ENCODE results near the gene TGFBI.
"Not testable (repeated sequence)": the region's sequence is repeated elsewhere in the genome, so short reads cannot be mapped to it uniquely, and the experiment has no call there.

The TGFBI gene

DNA sequence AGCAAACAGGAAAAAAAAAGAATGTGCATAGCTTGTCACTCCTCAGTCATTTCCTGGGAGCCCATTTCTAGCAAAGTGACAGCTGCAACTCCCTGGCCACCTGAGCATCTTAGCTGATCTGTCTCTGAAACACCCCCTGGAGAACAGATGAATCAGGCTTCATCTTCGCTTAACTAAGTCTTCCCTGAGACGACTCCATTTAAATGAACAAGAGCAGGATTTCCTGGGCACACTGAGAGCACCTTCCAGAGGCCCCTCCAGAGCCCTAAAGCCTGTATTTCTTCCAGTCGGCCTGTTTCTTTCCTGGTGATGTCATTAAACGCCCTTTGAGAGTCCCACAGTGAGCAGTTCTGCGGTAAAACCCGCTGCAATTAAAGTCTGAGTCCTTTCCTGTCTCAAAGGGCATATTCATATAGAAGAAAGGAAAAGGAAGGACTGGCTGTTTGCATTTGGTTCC, 13.9 kb downstream of the TGFBI start:
- Histone ChIP-seq H3K36me3 (ENCODE audit: control insufficient read depth, insufficient read depth, low read length) (no peaks in the 10 kb centered on the region), H3K9me3 (ENCODE audit: control insufficient read depth, low read length) (no peaks in the 10 kb centered on the region), H3K4me3 (ENCODE audit: low read length) (no peak overlapping the region), H3K9ac (ENCODE audit: low read length) (no peak overlapping the region), H3K4me1 (ENCODE audit: control insufficient read depth, insufficient read depth, low read length) (peaks cover 9% of the 10 kb centered on the region), H3K27me3 (ENCODE audit: control insufficient read depth, insufficient read depth, low read length) (no peaks in the 10 kb centered on the region)

DNA sequence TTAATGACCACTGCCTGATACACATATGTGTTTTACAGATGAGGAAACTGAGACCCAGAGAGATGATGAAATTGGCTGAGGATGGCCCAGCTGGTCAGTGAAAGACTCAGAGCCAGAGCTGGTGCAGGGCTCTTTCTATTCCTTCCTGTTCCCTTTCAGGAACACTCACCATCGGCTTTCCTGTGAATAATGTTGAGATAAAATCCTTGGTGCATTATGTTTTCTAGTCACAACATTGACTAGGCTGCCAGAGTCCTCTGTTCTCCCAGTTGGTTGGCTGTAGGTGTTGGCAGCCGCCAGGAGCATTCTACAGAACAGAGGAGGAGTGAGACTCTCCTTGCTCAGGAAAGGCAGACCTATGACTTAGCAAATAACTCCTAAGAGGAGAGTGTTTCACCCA, 14.8 kb downstream of the TGFBI start:
- Histone ChIP-seq H3K4me3 (ENCODE audit: low read length) (no peak overlapping the region), H3K27me3 (ENCODE audit: control insufficient read depth, insufficient read depth, low read length) (no peaks in the 10 kb centered on the region), H3K9ac (ENCODE audit: low read length) (no peak overlapping the region), H3K4me1 (ENCODE audit: control insufficient read depth, insufficient read depth, low read length) (peaks cover 9% of the 10 kb centered on the region), H3K9me3 (ENCODE audit: control insufficient read depth, low read length) (no peaks in the 10 kb centered on the region), H3K36me3 (ENCODE audit: control insufficient read depth, insufficient read depth, low read length) (no peaks in the 10 kb centered on the region)

DNA sequence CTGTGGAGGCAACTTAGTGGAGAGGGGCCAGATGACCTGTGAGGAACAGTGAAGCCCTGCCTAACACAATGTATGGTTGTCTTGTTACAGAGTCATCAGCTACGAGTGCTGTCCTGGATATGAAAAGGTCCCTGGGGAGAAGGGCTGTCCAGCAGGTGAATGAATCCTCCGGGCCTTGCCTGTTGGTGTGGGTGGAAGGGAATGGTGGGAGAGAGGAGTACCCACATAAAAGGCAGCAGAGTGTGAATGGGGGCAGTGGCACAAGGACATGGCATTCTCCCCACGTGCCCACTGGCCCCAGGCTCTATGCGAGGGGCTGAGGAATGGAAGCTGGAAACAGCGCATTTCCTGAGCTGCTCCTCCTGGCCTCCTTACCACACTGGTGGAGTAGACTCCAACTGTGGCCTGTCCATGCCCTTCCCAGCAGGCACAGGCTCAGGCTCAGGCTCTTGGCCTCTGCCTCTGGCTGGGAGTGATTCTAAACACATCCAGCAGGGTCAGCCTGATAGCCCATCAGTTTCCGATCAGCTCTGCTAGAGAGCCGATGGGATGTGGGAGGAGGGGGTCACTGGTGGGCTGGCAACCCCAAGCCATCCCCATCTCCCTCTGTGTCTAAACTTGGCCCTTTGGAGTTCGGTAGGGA, 15.3 kb downstream of the TGFBI start:
- Histone ChIP-seq H3K27me3 (ENCODE audit: control insufficient read depth, insufficient read depth, low read length) (no peaks in the 10 kb centered on the region), H3K4me1 (ENCODE audit: control insufficient read depth, insufficient read depth, low read length) (peaks cover 9% of the 10 kb centered on the region), H3K9ac (ENCODE audit: low read length) (no peak overlapping the region), H3K4me3 (ENCODE audit: low read length) (no peak overlapping the region), H3K36me3 (ENCODE audit: control insufficient read depth, insufficient read depth, low read length) (no peaks in the 10 kb centered on the region), H3K9me3 (ENCODE audit: control insufficient read depth, low read length) (no peaks in the 10 kb centered on the region)

- H3K4me1 ChIP-seq (ENCODE audit: control insufficient read depth, insufficient read depth, low read length); H3K9me3 ChIP-seq (ENCODE audit: control insufficient read depth, low read length); H3K9ac ChIP-seq (ENCODE audit: low read length); H3K4me3 ChIP-seq (ENCODE audit: low read length); H3K27me3 ChIP-seq (ENCODE audit: control insufficient read depth, insufficient read depth, low read length); H3K36me3 ChIP-seq (ENCODE audit: control insufficient read depth, insufficient read depth, low read length): not testable (repeated sequence)
These were observed 16.2 kb downstream of the TGFBI start for GRCh38 chr5:136045026-136045425.

DNA sequence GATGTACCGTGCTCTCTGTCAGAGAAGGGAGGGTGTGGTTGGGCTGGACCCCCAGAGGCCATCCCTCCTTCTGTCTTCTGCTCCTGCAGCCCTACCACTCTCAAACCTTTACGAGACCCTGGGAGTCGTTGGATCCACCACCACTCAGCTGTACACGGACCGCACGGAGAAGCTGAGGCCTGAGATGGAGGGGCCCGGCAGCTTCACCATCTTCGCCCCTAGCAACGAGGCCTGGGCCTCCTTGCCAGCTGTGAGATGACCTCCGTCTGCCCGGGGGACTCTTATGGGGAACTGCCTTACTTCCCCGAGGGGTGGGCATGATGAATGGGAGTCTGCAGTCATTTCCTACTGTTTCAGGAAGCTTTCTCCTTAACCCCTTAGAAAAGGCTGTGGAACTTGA, 17.5 kb downstream of the TGFBI start:
- Histone ChIP-seq H3K4me1 (ENCODE audit: control insufficient read depth, insufficient read depth, low read length) (peaks cover 1% of the 10 kb centered on the region), H3K9ac (ENCODE audit: low read length) (no peak overlapping the region), H3K9me3 (ENCODE audit: control insufficient read depth, low read length) (no peaks in the 10 kb centered on the region), H3K36me3 (ENCODE audit: control insufficient read depth, insufficient read depth, low read length) (no peaks in the 10 kb centered on the region), H3K27me3 (ENCODE audit: control insufficient read depth, insufficient read depth, low read length) (no peaks in the 10 kb centered on the region), H3K4me3 (ENCODE audit: low read length) (no peak overlapping the region)

DNA sequence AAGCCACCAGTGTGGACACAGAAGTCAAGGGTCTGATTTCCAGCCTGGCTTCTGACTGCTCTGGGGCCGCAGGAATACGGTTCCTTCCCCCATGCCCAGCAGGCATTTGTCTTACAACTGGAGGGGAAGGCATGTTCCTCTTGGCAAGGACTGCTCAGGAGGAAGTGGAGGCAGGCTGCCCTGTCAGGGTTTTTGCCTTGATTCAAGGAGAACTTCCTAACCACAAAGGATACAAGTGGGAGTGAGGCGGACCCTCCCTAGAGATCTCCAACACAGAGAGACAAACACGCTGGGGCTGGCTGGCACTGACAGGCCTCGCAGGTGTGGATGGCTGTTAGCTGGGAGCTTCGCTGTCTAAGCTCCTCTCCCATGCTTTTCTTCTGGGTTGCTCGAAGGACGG, 19.1 kb downstream of the TGFBI start:
- Histone ChIP-seq H3K4me1 (ENCODE audit: control insufficient read depth, insufficient read depth, low read length) (no peaks in the 10 kb centered on the region), H3K9me3 (ENCODE audit: control insufficient read depth, low read length) (no peaks in the 10 kb centered on the region), H3K4me3 (ENCODE audit: low read length) (no peak overlapping the region), H3K27me3 (ENCODE audit: control insufficient read depth, insufficient read depth, low read length) (no peaks in the 10 kb centered on the region), H3K36me3 (ENCODE audit: control insufficient read depth, insufficient read depth, low read length) (no peaks in the 10 kb centered on the region), H3K9ac (ENCODE audit: low read length) (no peak overlapping the region)

- no peak overlapping the region for H3K9ac ChIP-seq (ENCODE audit: low read length)
- no peaks in the 10 kb centered on the region for H3K9me3 ChIP-seq (ENCODE audit: control insufficient read depth, low read length)
- H3K4me3 ChIP-seq (ENCODE audit: low read length): no peak overlapping the region
- H3K36me3 ChIP-seq (ENCODE audit: control insufficient read depth, insufficient read depth, low read length): no peaks in the 10 kb centered on the region
- no peaks in the 10 kb centered on the region for H3K27me3 ChIP-seq (ENCODE audit: control insufficient read depth, insufficient read depth, low read length)
- H3K4me1 ChIP-seq (ENCODE audit: control insufficient read depth, insufficient read depth, low read length): peaks cover 11% of the 10 kb centered on the region
These were observed 20.2 kb downstream of the TGFBI start for GRCh38 chr5:136048966-136049365.

GRCh38 chr5:136051486-136052220, 22.9 kb downstream of the TGFBI start:
- H3K4me1 ChIP-seq (ENCODE audit: control insufficient read depth, insufficient read depth, low read length): peaks cover 14% of the 10 kb centered on the region
- no peaks in the 10 kb centered on the region for H3K36me3 ChIP-seq (ENCODE audit: control insufficient read depth, insufficient read depth, low read length)
- no peaks in the 10 kb centered on the region for H3K9me3 ChIP-seq (ENCODE audit: control insufficient read depth, low read length)
- H3K4me3 ChIP-seq (ENCODE audit: low read length): no peak overlapping the region
- no peaks in the 10 kb centered on the region for H3K27me3 ChIP-seq (ENCODE audit: control insufficient read depth, insufficient read depth, low read length)
- no peak overlapping the region for H3K9ac ChIP-seq (ENCODE audit: low read length)

DNA sequence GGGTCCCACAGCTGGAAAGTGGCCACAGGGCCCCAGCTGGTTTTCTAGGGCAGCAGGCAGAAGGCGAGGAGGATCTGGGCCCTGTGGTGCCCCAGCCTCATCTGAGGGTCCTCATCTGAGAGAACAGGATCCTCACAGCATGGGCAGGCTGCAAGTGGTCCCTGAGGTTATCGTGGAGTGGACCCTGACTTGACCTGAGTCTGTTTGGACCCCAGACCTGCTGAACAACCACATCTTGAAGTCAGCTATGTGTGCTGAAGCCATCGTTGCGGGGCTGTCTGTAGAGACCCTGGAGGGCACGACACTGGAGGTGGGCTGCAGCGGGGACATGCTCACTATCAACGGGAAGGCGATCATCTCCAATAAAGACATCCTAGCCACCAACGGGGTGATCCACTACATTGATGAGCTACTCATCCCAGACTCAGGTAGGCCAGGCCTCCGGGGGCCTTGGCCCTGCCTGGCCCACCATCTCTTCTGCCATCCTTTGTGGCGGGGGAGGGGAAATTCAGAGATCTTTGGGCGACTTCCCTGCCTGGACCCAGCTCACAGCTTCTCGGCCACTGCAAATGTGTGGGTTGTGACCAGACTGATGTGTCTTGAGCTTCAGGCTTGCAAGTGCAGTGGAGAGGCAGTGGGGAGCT, 24.0 kb downstream of the TGFBI start:
- no peaks in the 10 kb centered on the region for H3K36me3 ChIP-seq (ENCODE audit: control insufficient read depth, insufficient read depth, low read length)
- no peaks in the 10 kb centered on the region for H3K9me3 ChIP-seq (ENCODE audit: control insufficient read depth, low read length)
- H3K4me1 ChIP-seq (ENCODE audit: control insufficient read depth, insufficient read depth, low read length): peaks cover 14% of the 10 kb centered on the region
- no peaks in the 10 kb centered on the region for H3K27me3 ChIP-seq (ENCODE audit: control insufficient read depth, insufficient read depth, low read length)
- H3K4me3 ChIP-seq (ENCODE audit: low read length): no peak overlapping the region
- no peak overlapping the region for H3K9ac ChIP-seq (ENCODE audit: low read length)

DNA sequence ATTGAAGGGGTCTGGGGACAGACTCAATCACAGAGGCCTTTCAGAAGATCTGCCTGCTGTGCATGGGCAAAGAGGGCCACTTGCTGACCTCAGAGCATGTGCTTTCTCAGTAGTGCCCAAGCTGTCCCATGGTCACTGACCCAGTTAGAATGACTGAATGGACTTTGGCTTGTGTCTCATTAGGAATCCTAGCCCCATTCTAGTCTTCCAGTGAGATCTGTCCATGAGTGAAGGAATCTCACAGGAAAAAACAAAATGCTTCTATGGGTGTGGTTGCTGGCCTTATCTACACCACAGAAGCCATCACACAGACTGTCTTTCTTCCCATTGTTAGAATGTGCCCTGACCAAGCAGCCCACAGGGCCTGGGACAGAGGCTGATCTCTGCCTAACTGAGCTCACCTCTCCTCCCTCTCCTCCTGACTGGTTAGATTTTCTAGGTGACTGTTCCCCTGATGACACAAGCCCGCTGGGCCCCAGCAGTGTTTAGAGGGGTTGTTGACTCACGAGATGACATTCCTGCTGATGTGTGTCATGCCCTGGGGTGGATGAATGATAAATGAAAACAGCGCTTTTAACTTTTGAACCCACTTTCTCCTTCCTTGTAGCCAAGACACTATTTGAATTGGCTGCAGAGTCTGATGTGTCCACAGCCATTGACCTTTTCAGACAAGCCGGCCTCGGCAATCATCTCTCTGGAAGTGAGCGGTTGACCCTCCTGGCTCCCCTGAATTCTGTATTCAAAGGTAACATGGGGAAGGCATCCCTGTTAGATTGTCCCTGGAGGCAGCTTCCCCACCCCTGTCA, 24.8 kb downstream of the TGFBI start:
- Histone ChIP-seq H3K9ac (ENCODE audit: low read length) (no peak overlapping the region), H3K4me1 (ENCODE audit: control insufficient read depth, insufficient read depth, low read length) (peaks cover 18% of the 10 kb centered on the region), H3K36me3 (ENCODE audit: control insufficient read depth, insufficient read depth, low read length) (no peaks in the 10 kb centered on the region)

DNA sequence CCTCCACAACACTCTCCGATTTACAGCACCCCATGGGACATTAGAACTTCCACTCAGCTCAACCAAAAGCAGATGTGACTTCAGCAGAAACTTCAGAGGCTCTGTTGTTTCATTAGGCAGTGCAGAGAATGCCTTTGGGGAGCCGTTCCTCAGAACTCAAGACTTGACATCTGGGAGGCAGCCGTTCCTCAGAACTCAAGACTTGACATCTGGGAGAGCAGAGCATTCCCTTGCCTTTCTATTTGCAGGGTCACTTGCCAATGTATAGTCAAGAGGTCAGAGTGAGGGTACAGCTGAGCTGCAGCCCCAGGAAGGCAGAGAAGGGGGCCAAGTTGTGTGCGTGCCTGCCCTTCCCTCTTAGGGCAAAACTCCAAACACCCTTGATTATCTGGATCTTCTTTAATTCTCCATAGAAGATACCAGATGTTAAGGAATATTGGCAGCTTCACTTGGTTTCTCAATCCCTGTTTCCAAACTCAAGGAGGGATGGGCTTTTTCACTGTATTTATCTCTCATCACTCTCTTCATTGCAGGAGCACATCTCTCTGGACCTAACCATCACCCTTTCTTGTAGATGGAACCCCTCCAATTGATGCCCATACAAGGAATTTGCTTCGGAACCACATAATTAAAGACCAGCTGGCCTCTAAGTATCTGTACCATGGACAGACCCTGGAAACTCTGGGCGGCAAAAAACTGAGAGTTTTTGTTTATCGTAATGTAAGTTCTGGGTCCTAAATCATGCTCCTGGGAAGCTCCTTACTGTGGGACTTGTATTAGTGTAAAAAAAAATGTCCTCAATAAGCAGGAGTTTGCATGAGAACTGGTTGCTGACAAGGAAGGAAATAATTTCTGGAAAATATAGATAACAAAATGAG, 25.6 kb downstream of the TGFBI start:
- H3K36me3 ChIP-seq (ENCODE audit: control insufficient read depth, insufficient read depth, low read length): no peaks in the 10 kb centered on the region
- H3K4me1 ChIP-seq (ENCODE audit: control insufficient read depth, insufficient read depth, low read length): peaks cover 18% of the 10 kb centered on the region
- no peaks in the 10 kb centered on the region for H3K27me3 ChIP-seq (ENCODE audit: control insufficient read depth, insufficient read depth, low read length)
- H3K9ac ChIP-seq (ENCODE audit: low read length): no peak overlapping the region
- no peaks in the 10 kb centered on the region for H3K9me3 ChIP-seq (ENCODE audit: control insufficient read depth, low read length)
- no peak overlapping the region for H3K4me3 ChIP-seq (ENCODE audit: low read length)

More for the DNA sequence above, 24.8 kb downstream of the TGFBI start:
- Histone ChIP-seq H3K9me3 (ENCODE audit: control insufficient read depth, low read length) (no peaks in the 10 kb centered on the region), H3K27me3 (ENCODE audit: control insufficient read depth, insufficient read depth, low read length) (no peaks in the 10 kb centered on the region), H3K4me3 (ENCODE audit: low read length) (no peak overlapping the region)

All from mucosa of stomach (tissue), 1 donor.